Subcutaneous abdominal adipose tissue (tissue), 5 donors: ENCODE measurements around the gene ABI1.
"Not testable (repeated sequence)": the region's sequence is repeated elsewhere in the genome, so short reads cannot be mapped to it uniquely, and the experiment has no call there.

Experiments used
- H3K27ac ChIP-seq: one replicate; pipeline ENCODE4 v1.7.0; 2013; ENCODE audit warnings: low read depth, mild to moderate bottlenecking, inconsistent platforms, low read length, moderate library complexity
- H3K27me3 ChIP-seq, 5 donors: one replicate each; pipeline ENCODE4 v1.7.0; 2013; ENCODE audit warnings: low read length in 5 of 5, inconsistent platforms in 1 of 5; ENCODE audit not compliant: control insufficient read depth in 5 of 5, insufficient read depth in 4 of 5
- H3K36me3 ChIP-seq, 5 donors: one replicate each; pipeline ENCODE4 v1.7.0; 2013; ENCODE audit warnings: low read length in 5 of 5; ENCODE audit not compliant: control insufficient read depth in 5 of 5, insufficient read depth in 5 of 5
- H3K4me1 ChIP-seq, 5 donors: one replicate each; pipeline ENCODE4 v1.7.0; 2013; ENCODE audit warnings: low read length in 5 of 5, mild to moderate bottlenecking in 3 of 5, moderate library complexity in 1 of 5; ENCODE audit not compliant: control insufficient read depth in 5 of 5, insufficient read depth in 5 of 5
- H3K4me3 ChIP-seq, 5 donors: one replicate each; pipeline ENCODE4 v1.7.0; 2013; ENCODE audit warnings: low read length in 5 of 5, low read depth in 1 of 5
- H3K9ac ChIP-seq, 5 donors: one replicate each; pipeline ENCODE4 v1.7.0; 2013; ENCODE audit warnings: low read length in 5 of 5, mild to moderate bottlenecking in 4 of 5, moderate library complexity in 3 of 5
- H3K9me3 ChIP-seq, 5 donors: one replicate each; pipeline ENCODE4 v1.7.0; 2013; ENCODE audit warnings: low read length in 5 of 5; ENCODE audit not compliant: control insufficient read depth in 5 of 5
- donor health status: healthy.
- donor health status: healthy.
- donor health status: healthy.
- donor health status: healthy.
- donor health status: healthy.

Gene ABI1

GRCh38 chr10:26860443-26861204 lies at the start of gene ABI1:
TSS of gene ABI1 (minus strand) at chr10:26860958. CDS start at chr10:26860863, 95 bp downstream.
- Histone ChIP-seq H3K9me3 (no peaks in the 10 kb centered on the region), H3K4me3 (peak within 1 kb of the TSS; percentile 94 to 99 (median 96)), H3K27ac (peak within 1 kb of the TSS; percentile 95), H3K36me3 (no peaks in the 10 kb centered on the region), H3K9ac (peak within 1 kb of the TSS; percentile 74 to 95 (median 95)), H3K4me1 (peaks cover 0 to 34% (median 26%) of the 10 kb centered on the region in 5 donors), H3K27me3 (no peaks in the 10 kb centered on the region)

- no peaks in the 10 kb centered on the region for H3K9me3 ChIP-seq
These were observed 49.0 kb upstream of the ABI1 start for GRCh38 chr10:26909753-26910152.

GRCh38 chr10:26905253-26905781 lies 44.6 kb upstream of the ABI1 start:
- H3K9ac ChIP-seq, H3K27ac ChIP-seq, H3K27me3 ChIP-seq, H3K4me3 ChIP-seq, H3K4me1 ChIP-seq, H3K36me3 ChIP-seq, H3K9me3 ChIP-seq: not testable (repeated sequence)

More at GRCh38 chr10:26909753-26910152, 49.0 kb upstream of the ABI1 start:
- no peaks in the 10 kb centered on the region for H3K36me3 ChIP-seq
- no peaks in the 10 kb centered on the region for H3K4me1 ChIP-seq
- H3K9ac ChIP-seq: no peak overlapping the region
- no peaks in the 10 kb centered on the region for H3K27me3 ChIP-seq
- no peak overlapping the region for H3K27ac ChIP-seq
- no peak overlapping the region for H3K4me3 ChIP-seq

- Histone ChIP-seq H3K27me3 (no peaks in the 10 kb centered on the region), H3K36me3 (no peaks in the 10 kb centered on the region), H3K4me3 (no peak overlapping the region), H3K4me1 (no peaks in the 10 kb centered on the region), H3K27ac (no peak overlapping the region), H3K9me3 (no peaks in the 10 kb centered on the region), H3K9ac (no peak overlapping the region)
These were observed 42.9 kb upstream of the ABI1 start for GRCh38 chr10:26903431-26904217.

GRCh38 chr10:26892306-26892923 lies 31.7 kb upstream of the ABI1 start:
- not testable (repeated sequence) for H3K9ac ChIP-seq, H3K36me3 ChIP-seq, H3K27me3 ChIP-seq, H3K4me3 ChIP-seq, H3K4me1 ChIP-seq, H3K27ac ChIP-seq, H3K9me3 ChIP-seq

GRCh38 chr10:26890956-26891355 lies 30.2 kb upstream of the ABI1 start:
- no peak overlapping the region for H3K4me3 ChIP-seq
- H3K36me3 ChIP-seq: no peaks in the 10 kb centered on the region
- peaks cover 0 to 5% (median 0%) of the 10 kb centered on the region in 5 donors for H3K27me3 ChIP-seq
- H3K4me1 ChIP-seq: no peaks in the 10 kb centered on the region
- H3K9me3 ChIP-seq: peaks cover 0 to 3% (median 0%) of the 10 kb centered on the region in 5 donors
- no peak overlapping the region for H3K27ac ChIP-seq
- no peak overlapping the region for H3K9ac ChIP-seq

- Histone ChIP-seq H3K4me3 (no peak overlapping the region), H3K36me3 (no peaks in the 10 kb centered on the region), H3K4me1 (no peaks in the 10 kb centered on the region), H3K27me3 (peaks cover 0 to 10% (median 5%) of the 10 kb centered on the region in 5 donors), H3K27ac (no peak overlapping the region), H3K9me3 (peaks cover 0 to 2% (median 0%) of the 10 kb centered on the region in 5 donors), H3K9ac (no peak overlapping the region)
These were observed 27.0 kb upstream of the ABI1 start for GRCh38 chr10:26887611-26888215.

- Histone ChIP-seq H3K27me3 (peaks cover 0 to 16% (median 2%) of the 10 kb centered on the region in 5 donors), H3K27ac (no peak overlapping the region), H3K9ac (no peak overlapping the region), H3K36me3 (no peaks in the 10 kb centered on the region), H3K9me3 (no peaks in the 10 kb centered on the region), H3K4me1 (no peaks in the 10 kb centered on the region), H3K4me3 (no peak overlapping the region)
These were observed 21.0 kb upstream of the ABI1 start for GRCh38 chr10:26881600-26882331.

- peaks cover 0 to 16% (median 2%) of the 10 kb centered on the region in 5 donors for H3K27me3 ChIP-seq
- no peaks in the 10 kb centered on the region for H3K9me3 ChIP-seq
- H3K27ac ChIP-seq: no peak overlapping the region
- H3K4me3 ChIP-seq: no peak overlapping the region
- H3K36me3 ChIP-seq: no peaks in the 10 kb centered on the region
- no peak overlapping the region for H3K9ac ChIP-seq
- H3K4me1 ChIP-seq: no peaks in the 10 kb centered on the region
These were observed 19.0 kb upstream of the ABI1 start for GRCh38 chr10:26879744-26880143.
